ENCODE measurements around the gene FLT3.
"Not testable (repeated sequence)": the region's sequence is repeated elsewhere in the genome, so short reads cannot be mapped to it uniquely, and the experiment has no call there.

FLT3 gene

GRCh38 chr13:28100150-28101121, at the start of gene FLT3:
TSS of gene FLT3 (minus strand) at chr13:28100576. CDS start at chr13:28100510, 66 bp downstream.
- no peak for DNase-seq (ENCODE audit: low read depth)

- DNase-seq (ENCODE audit: low read depth), result no peak
Measured at GRCh38 chr13:28147495-28147894, 47.1 kb upstream of the FLT3 start.

- no peak for DNase-seq (ENCODE audit: low read depth)
Measured at GRCh38 chr13:28145049-28145448, 44.7 kb upstream of the FLT3 start.

GRCh38 chr13:28141542-28141941, 41.2 kb upstream of the FLT3 start:
- DNase-seq (ENCODE audit: low read depth), result not testable (repeated sequence)

DNA sequence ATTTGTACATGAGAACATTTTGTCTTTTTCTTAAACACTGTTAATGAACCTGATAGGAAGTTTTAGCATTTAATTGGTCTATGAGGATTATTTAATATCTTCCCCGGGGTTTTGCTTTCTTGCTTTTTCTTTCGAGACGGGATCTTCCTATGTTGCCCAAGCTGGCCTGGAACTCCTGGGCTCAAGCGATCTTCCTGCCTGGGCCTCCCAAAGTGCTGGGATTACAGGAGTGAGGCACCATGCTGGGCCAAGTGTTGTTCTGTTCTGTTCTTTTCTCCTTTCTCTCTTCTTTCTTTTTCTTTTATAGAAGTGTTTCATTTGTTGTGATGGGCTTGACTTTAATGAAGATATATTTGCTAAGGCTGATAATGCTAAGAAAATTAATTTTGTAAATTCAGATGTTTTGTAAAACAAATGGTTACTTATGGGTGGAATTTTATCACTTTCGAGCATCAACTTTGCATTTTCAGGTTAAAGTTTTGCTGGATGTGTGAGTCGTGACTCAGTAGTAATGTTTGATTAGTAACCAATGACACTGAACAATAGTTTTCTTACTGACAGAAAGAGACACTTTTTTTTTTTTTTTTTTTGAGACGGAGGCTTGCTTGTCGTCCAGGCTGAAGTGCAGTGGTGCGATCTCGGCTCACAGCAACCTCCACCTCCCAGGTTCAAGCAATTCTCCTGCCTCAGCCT, 40.2 kb upstream of the FLT3 start:
- no peak for DNase-seq (ENCODE audit: low read depth)

- DNase-seq (ENCODE audit: low read depth), result peak; percentile 86
Measured at GRCh38 chr13:28138756-28139470, 38.5 kb upstream of the FLT3 start.

- DNase-seq (ENCODE audit: low read depth), result peak; percentile 73
Measured at GRCh38 chr13:28138012-28138755, 37.8 kb upstream of the FLT3 start, which contains the start of gene PAN3. TSS of gene PAN3 (plus strand) at chr13:28138545. CDS start at chr13:28138658, 113 bp downstream.

- DNase-seq (ENCODE audit: low read depth), result no peak
Measured at GRCh38 chr13:28137596-28137995, 37.2 kb upstream of the FLT3 start.

DNA sequence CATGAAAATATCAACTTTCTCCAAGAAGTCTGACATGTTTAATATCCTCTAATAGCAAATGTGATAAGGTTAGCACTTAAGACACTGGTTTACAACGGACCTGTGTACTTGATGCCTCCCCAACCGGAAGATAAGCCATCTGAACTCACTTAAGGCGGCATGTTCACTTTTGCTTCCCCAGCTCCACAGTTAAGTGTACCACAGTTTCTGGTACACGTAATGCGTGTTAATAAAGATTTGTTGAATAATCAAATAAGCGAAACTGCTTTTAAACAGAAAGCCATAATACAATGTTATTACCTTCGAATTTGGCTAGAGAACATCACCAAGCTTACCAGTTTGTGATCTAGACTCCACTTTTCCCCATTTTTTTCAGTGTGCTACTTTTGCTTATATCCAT, 36.5 kb upstream of the FLT3 start:
- no peak for DNase-seq (ENCODE audit: low read depth)

DNA sequence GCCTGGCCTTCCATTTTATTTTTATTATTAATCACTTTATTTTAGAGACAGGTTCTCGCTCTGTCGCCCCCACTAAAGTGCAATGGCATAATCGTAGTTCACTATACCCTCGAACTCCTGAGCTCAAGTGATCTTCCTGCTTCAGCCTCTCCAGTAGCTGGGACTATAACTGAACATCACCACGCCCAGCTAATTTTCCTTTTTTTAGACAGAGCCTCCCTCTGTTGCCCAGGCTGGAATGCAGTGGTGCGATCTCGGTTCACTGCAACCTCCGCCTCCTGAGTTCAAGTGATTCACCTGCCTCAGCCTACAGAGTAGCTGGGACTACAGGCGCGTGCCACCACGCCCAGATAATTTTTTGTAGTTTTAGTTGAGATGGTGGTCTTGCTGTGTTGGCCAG, 31.3 kb upstream of the FLT3 start:
- DNase-seq (ENCODE audit: low read depth), result no peak

GRCh38 chr13:28129911-28130693, 29.7 kb upstream of the FLT3 start:
- DNase-seq (ENCODE audit: low read depth), result no peak

DNA sequence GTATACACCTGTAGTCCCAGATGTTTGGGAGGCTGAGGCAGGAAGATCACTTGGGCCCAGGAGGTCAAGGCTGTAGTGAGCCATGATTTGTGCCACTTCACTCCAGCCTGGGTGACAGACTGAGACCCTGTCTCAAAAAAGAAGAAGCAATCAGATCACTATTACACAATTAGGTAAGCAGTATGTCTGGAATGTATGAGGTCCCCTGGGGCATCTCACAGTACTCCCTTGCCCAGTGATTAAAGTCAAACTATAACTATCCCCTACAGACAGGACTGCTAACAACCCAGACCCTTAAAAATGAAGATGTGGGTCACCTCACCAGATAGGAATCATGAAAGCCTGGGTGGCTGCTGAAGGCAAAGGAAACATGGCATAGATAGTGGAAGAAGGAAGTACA, 28.6 kb upstream of the FLT3 start:
- no peak for DNase-seq (ENCODE audit: low read depth)

- DNase-seq (ENCODE audit: low read depth), result no peak
Measured at GRCh38 chr13:28128030-28128429, 27.7 kb upstream of the FLT3 start.

- DNase-seq (ENCODE audit: low read depth), result no peak
Measured at GRCh38 chr13:28121224-28121623, 20.8 kb upstream of the FLT3 start.

DNA sequence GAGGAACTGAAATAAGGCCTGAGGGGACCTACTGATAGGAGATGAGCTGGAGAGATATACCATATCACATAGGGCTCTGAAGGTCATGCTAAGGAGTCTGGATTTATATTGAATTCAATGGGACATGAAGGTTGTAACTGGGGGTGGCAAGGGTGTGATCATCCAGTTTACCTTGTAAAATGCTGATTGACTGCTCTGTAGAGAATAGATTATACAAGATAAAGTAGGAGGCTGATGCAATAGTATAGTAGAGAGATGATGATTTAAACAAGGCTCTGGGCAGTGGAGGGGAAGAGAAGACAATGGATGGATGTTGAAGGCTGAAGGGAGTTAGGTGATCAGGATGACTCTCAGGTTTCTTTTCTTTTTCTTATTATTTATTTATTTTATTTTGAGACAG, 19.9 kb upstream of the FLT3 start:
- no peak for DNase-seq (ENCODE audit: low read depth)

GRCh38 chr13:28117689-28118377, 17.5 kb upstream of the FLT3 start:
- no peak for DNase-seq (ENCODE audit: low read depth)

GRCh38 chr13:28116736-28117135, 16.4 kb upstream of the FLT3 start:
- DNase-seq (ENCODE audit: low read depth), result no peak

DNA sequence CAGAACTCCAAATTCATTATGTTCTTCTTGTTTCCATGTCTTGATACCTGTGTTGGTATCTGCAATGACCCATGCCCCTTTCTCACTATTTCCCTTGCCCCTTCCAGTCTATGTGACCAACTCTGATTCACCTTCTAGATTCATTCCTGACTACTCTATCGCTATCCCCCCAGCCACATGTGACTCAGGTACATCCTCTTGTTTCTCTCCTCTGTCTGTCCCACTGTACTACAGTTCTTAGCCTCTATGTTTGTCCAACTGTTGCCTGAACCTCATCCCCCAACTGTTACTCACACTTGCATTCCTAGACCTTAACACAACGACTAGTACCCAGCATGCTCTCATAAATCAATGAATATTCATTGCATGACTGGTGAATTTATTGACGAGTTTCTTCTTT, 10.0 kb upstream of the FLT3 start:
- no peak for DNase-seq (ENCODE audit: low read depth)

- no peak for DNase-seq (ENCODE audit: low read depth)
Measured at GRCh38 chr13:28106976-28107375, 6.6 kb upstream of the FLT3 start.

DNA sequence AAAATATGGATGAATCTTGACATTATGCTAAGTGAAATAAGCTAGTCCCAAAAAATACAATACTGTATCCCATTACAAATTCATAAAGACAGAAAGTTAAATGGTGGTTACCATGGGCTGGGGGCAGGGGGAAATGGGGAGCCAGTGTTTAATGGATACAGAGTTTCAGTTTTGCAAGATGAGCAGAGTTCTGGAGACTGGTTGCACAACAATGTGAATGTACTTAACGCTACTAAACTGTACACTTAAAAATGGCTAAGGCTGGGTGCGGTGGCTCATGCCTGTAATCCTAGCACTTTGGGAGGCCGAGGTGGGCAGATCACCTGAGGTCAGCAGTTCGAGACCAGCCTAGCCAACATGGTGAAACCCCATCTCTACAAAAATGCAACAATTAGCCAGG, 1.5 kb upstream of the FLT3 start:
- not testable (repeated sequence) for DNase-seq (ENCODE audit: low read depth)

Measured in fibroblast of the conjunctiva (primary cell).